Measurements from ENCODE around the gene STON1. TPM values are rescaled to one million over a fixed set of nuclear protein-coding genes. Genes with fewer than 3 reads are reported as not detected.

The STON1 gene
- total and polyA plus RNA-seq, 2 of the 8 experiments (the other 6 are each of a cell fraction or from before 2014, with no cell fraction given) = 5.0 to 10.1 TPM

GRCh38 chr2:48529676-48530032 lies 300 bp upstream of the STON1 start:
- no peak overlapping the region for H2BK20ac ChIP-seq (ENCODE audit: low read length)
- H3K27me3 ChIP-seq (replicated peaks in 1 of 4; ENCODE audit: control insufficient read depth in 3 of 4, extremely low read depth in 1 of 4, insufficient read depth in 3 of 4, low read length in 3 of 4) = no peaks in the 10 kb centered on the region; a peak in 1 of 7 replicates
- no peak overlapping the region for H3K23ac ChIP-seq (ENCODE audit: insufficient read length)
- peak overlapping the region; percentile 24; the same call in 1 of the 2 replicates for H3K18ac ChIP-seq (ENCODE audit: extremely low read depth, low read length)
- H4K8ac ChIP-seq (ENCODE audit: extremely low read depth, insufficient read depth, low read length) = no peak overlapping the region; the same call in 1 of the 2 replicates
- H2BK12ac ChIP-seq (ENCODE audit: low read depth, low read length) = no peak overlapping the region
- H3K56ac ChIP-seq (replicated peaks; ENCODE audit: insufficient read length, low read depth, low read length) = no peak overlapping the region
- WGBS, 2 experiments (ENCODE audit: extremely low coverage in 1 of 2, insufficient coverage in 1 of 2, insufficient read length in 1 of 2, insufficient replicate concordance in 2 of 2, low coverage in 1 of 2, low lambda C conversion rate in 2 of 2, missing lambda C conversion rate in 1 of 2) = 4% methylated on average over 7 of the region's 15 CpGs; no CpG with 5 or more reads in 1 of the 2 experiments
- peak overlapping the region; percentile 34 to 95 (median 64) for H3K4me3 ChIP-seq (ENCODE audit: extremely low read depth in 1 of 4, insufficient read depth in 2 of 4, low read depth in 3 of 4, low read length in 4 of 4)
- DNase-seq (ENCODE audit: low read depth in 1 of 2, low spot score in 2 of 2) (peak in 1 of 2 experiments; percentile 57), FAIRE-seq (no peak)
- H3K4me2 ChIP-seq (ENCODE audit: insufficient read depth in 1 of 2, low read depth in 2 of 2, low read length in 2 of 2) = peak overlapping the region; percentile 64 to 88
- peaks cover 0 to 4% of the 10 kb centered on the region in 2 experiments; a peak in 2 of 4 replicates for H3K79me2 ChIP-seq (ENCODE audit: control insufficient read depth in 1 of 2, insufficient read depth in 2 of 2, low read length in 2 of 2)
- H2BK120ac ChIP-seq (replicated peaks; ENCODE audit: low read depth, low read length) = no peak overlapping the region
- H3K14ac ChIP-seq (ENCODE audit: insufficient read length) = no peak overlapping the region
- no peak overlapping the region for H3K27ac ChIP-seq (ENCODE audit: low read depth, low read length)
- no peaks in the 10 kb centered on the region for H3K36me3 ChIP-seq (ENCODE audit: control insufficient read depth in 2 of 4, insufficient read depth in 4 of 4, low read length in 3 of 4)
- no peak overlapping the region for H4K91ac ChIP-seq (replicated peaks; ENCODE audit: insufficient read length, low read length)
- H3K9me3 ChIP-seq (ENCODE audit: insufficient read depth in 2 of 2, low read depth in 1 of 2, low read length in 1 of 2) = no peaks in the 10 kb centered on the region
- H4K20me1 ChIP-seq (replicated peaks in 1 of 2; ENCODE audit: control insufficient read depth in 1 of 2, insufficient read depth in 2 of 2, low read length in 2 of 2) = no peaks in the 10 kb centered on the region
- peaks cover 5% of the 10 kb centered on the region; the same call in 1 of the 2 replicates for H3K23me2 ChIP-seq (ENCODE audit: low read depth, low read length)
- peak overlapping the region; percentile 5 for H4K5ac ChIP-seq (ENCODE audit: insufficient read length, low read depth, low read length)
- no peak overlapping the region for H2AFZ ChIP-seq (ENCODE audit: low read length)
- H2AK5ac ChIP-seq (ENCODE audit: low read depth, low read length) = no peak overlapping the region
- POLR2A ChIA-PET (ENCODE audit: partially characterized antibody) = interaction anchor here (2.0 kb wide), 1 partner anchor 21 kb away, joined by 8 read pairs; no protein-coding TSS in a partner anchor
- no peak for TF ChIP-seq SP4 (IDR thresholded peaks at IDR 0.05; ENCODE audit: low read length)
- TF ChIP-seq CEBPB (IDR thresholded peaks at IDR 0.05; ENCODE audit: low read depth, low read length) = no peak
- TF ChIP-seq TEAD4 (IDR thresholded peaks at IDR 0.05; ENCODE audit: low read depth, low read length) = no peak
- TF ChIP-seq KDM4A (IDR thresholded peaks at IDR 0.05; ENCODE audit: low read depth, low read length, severe bottlenecking) = peak; percentile 7
- no peak for TF ChIP-seq TAF7 (optimal IDR thresholded peaks at IDR 0.05; ENCODE audit: borderline replicate concordance, low read depth, low read length)
- TF ChIP-seq MAX (IDR thresholded peaks at IDR 0.05) = peak; percentile 43; the same call in 1 of the 2 replicates
- H3K4me1 ChIP-seq (replicated peaks in 1 of 4; ENCODE audit: control insufficient read depth in 3 of 4, insufficient read depth in 4 of 4, low read length in 3 of 4) = peaks cover 0 to 17% (median 5%) of the 10 kb centered on the region in 4 experiments; a peak in 5 of 7 replicates
- no peak overlapping the region for H2BK15ac ChIP-seq (ENCODE audit: low read length)
- H3K9ac ChIP-seq (replicated peaks in 1 of 4; ENCODE audit: extremely low read depth in 1 of 4, low read depth in 3 of 4, low read length in 3 of 4) = no peak overlapping the region
- CTCF ChIA-PET (ENCODE audit: partially characterized antibody) = interaction anchor here (0.7 kb wide), 1 partner anchor 13 kb away, joined by 3 read pairs; no protein-coding TSS in a partner anchor
- no peak overlapping the region; the same call in 1 of the 2 replicates for H2BK5ac ChIP-seq (ENCODE audit: low read depth, low read length)
- 0 out of 2 replicates have a peak, but pooled peaks cover 2% of the 10 kb centered on the region for H3K79me1 ChIP-seq (ENCODE audit: low read depth, low read length)
- peak overlapping the region; percentile 70 for H3K4ac ChIP-seq (replicated peaks; ENCODE audit: insufficient read length, low read depth, low read length)
